AG09319 (cell line): ENCODE measurements around the gene PGAP6.
"Not testable (repeated sequence)": the region's sequence is repeated elsewhere in the genome, so short reads cannot be mapped to it uniquely, and the experiment has no call there.

Source experiments
- DNase-seq: peaks from one replicate; pipeline ENCODE4 v3.0.0-alpha.2; 2010; ENCODE audit warnings: low read depth; ENCODE audit errors: extremely low read depth
- TF ChIP-seq, protein P1 (sequence below): IDR thresholded peaks from 2 replicates; pipeline ENCODE4 v1.5.1; 2011; ENCODE audit warnings: low read depth, mild to moderate bottlenecking, inconsistent platforms, low read length, moderate library complexity

PGAP6 gene

DNA sequence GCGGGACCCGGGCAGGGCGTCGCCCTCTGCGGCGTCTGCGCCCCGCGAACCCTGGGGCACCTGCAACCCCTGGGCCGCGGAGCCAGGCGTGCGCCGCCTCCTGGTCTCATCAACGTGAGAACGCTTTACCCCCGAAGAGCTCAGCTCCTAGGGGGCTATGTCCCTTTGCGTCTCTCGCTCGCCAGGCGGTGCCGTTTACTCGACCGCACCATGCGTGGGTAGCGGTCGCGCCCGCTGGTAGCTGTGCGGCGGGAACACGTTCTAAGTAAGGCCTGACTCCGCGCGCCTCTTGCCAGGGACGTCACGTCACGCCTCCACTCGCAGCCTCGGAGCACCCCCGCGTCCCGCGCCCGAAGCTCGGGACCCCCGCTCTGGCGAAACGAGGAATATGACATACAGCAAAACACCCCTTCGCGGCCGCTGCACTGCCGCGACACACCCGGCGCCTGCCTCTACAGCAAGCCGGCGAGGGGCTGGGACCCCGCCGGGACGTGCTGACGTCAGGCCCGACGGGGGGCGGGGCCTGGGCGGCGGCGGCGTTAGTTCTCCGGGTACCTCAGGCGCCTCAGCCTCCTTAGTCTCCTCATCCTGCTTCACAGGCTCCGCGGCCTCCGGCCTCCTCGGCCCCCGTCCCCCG lies 43.4 kb upstream of the PGAP6 start, which contains the start of gene RAB11FIP3:
RAB11FIP3 (plus strand) TSS at position 568 of the 637 bp plus-strand sequence. CDS start 358 bp downstream, outside the sequence.
- DNase-seq: peak; percentile 31
- TF ChIP-seq, protein P1, sequence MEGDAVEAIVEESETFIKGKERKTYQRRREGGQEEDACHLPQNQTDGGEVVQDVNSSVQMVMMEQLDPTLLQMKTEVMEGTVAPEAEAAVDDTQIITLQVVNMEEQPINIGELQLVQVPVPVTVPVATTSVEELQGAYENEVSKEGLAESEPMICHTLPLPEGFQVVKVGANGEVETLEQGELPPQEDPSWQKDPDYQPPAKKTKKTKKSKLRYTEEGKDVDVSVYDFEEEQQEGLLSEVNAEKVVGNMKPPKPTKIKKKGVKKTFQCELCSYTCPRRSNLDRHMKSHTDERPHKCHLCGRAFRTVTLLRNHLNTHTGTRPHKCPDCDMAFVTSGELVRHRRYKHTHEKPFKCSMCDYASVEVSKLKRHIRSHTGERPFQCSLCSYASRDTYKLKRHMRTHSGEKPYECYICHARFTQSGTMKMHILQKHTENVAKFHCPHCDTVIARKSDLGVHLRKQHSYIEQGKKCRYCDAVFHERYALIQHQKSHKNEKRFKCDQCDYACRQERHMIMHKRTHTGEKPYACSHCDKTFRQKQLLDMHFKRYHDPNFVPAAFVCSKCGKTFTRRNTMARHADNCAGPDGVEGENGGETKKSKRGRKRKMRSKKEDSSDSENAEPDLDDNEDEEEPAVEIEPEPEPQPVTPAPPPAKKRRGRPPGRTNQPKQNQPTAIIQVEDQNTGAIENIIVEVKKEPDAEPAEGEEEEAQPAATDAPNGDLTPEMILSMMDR: peak; percentile 12

DNA sequence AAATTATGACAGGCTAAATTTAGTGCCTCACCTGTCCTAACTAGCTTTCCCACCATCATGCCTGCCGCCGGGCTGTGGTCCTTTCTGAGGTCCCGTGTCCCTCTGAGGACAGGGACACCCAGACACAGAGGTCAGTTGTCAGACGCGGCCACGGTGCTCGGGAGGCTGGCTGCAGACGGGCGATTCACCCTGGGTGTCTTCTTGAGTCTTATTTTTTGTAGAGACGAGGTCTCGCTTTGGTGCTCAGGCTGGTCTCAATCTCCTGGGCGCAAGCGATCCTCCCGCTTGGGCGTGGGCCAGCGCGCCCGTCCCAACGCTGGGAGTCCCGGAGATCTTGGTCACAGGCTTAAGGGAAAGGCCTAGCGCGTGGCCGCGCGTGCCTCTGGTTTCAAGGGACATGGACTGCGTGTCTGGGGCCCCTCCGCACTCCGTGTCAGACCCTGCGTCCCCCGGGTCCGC lies 42.9 kb upstream of the PGAP6 start:
- TF ChIP-seq, protein P1: no peak
- DNase-seq: no peak

DNA sequence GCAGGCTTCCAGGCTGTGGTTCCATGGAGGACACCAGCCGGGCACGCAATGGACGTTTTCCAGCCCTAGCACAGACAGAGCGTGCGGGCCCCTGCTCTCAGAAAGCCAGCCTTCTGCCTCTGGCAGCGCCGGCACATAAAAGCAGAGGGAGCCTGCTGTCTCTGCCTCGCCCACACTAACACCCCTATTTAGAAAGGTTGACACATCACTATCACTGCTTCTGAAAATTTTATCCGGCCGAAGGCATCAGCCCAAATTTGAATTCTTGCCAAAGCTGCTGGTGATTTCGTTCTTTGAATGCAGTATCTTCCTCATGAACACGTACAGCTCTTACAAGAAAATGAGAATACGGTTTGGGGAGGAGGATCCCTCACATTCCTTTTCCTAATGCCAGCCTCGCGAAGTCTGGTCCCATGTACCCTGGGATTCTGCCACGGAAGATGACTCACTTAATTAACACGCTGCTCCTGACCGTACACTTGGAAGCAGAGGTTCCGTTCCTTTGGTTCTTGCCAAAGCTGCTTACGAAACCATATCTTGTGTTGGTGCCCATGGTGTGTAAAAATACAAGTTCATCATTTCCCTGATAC lies 42.4 kb upstream of the PGAP6 start:
- peak; percentile 90 for DNase-seq
- TF ChIP-seq, protein P1: no peak

DNA sequence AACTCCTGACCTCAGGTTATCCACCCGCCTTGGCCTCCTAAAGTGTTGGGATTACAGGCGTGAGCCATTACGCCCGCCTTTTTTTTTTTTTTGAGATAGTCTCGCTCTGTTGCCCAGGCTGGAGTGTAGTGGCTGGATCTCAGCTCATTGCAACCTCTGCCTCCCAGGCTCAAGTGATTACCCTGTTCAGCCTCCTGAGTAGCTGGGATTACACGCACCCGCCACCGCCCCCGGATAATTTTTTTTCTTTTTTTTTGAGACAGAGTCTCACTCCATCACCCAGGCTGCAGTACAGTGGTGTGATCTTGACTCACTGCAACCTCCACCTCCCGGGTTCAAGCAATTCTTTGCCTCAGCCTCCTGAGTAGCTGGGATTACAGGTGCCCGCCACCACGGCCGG lies 40.4 kb upstream of the PGAP6 start:
- not testable (repeated sequence) for DNase-seq

DNA sequence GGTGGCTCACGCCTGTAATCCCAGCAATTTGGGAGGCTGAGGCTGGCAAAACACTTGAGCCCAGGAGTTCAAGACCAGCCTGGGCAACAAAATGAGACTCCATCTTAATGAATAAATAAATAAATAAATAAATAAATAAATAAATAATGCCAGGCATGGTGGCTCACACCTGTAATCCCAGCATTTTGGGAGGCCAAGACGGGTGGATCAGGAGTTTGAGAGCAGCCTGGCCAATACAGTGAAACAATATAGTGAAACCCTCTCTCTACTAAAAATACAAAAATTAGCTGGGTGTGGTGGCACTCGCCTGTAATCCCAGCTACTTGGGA lies 33.4 kb upstream of the PGAP6 start:
- DNase-seq: not testable (repeated sequence)

DNA sequence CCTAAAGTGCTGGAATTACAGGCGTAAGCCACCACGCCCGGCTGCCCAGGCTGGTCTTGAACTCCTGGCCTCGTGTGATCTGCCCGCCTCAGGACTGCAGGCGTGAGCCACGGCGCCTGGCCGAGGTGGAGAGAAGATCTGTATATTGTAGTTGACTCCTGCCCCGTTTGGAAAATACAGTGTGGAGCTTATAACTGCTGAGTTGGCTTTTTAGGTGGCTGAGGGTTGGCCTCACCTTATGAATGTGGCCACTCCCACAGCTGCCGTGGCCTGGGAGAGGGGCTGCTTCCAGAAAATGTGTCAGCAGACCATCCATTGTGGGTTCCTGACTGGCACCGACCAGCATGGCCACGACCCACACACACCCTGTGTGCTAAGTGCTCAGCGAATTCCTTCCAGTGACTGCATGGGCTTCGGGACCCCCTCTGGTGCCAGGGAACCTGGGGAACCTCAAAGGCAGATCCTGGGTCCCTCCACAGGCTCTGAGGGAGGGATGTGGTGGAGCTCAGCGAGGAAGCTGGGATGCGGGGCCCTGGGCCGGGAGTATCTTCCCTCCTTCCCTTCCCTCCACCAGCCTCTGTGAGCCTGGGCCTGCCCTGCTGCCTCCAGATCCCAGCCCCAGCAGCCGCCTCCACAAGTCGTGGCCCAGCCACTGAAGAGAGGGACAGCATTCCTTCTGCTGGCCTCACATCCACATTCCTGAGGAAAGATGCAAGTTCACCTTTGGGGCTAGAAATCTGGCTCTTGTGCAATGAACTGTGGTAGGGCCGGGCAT lies 32.8 kb upstream of the PGAP6 start:
- TF ChIP-seq, protein P1: no peak
- DNase-seq: no peak

DNA sequence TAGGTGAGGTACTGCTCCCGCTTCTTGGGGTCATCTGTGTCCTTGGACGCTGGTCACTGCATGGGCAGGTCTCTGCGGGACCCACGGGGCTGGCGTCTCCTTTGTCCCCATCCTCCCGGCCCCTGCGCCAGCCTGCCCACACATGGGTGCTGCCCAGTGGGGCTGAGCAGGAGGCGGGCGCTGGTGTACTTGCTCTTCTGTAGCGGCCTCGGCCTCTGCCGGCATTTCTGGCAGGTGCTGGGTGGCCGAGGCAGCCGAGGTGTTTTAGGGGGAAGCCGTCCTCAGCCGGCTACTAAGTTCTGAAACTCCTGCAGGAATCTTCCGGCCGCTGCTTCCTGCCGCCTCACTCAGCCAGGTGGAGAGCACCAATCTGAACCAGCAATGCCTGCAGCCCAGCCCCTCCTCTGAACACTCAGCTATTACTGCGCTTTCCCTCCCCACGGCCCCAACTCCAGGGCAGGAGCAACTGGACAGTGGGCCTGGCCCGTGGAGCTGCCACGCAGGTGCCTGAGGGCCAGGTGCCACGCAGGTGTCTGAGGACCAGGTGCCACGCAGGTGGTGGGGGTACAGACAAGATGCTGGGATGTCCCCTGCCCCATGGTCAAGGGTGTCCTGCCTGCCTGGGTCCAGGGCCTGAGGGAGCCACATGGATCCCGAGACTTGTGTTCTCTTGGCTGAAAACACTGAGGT lies 29.9 kb upstream of the PGAP6 start:
- TF ChIP-seq, protein P1: no peak
- DNase-seq: no peak
